ENCODE measurements around the gene MAPKBP1.

DNA sequence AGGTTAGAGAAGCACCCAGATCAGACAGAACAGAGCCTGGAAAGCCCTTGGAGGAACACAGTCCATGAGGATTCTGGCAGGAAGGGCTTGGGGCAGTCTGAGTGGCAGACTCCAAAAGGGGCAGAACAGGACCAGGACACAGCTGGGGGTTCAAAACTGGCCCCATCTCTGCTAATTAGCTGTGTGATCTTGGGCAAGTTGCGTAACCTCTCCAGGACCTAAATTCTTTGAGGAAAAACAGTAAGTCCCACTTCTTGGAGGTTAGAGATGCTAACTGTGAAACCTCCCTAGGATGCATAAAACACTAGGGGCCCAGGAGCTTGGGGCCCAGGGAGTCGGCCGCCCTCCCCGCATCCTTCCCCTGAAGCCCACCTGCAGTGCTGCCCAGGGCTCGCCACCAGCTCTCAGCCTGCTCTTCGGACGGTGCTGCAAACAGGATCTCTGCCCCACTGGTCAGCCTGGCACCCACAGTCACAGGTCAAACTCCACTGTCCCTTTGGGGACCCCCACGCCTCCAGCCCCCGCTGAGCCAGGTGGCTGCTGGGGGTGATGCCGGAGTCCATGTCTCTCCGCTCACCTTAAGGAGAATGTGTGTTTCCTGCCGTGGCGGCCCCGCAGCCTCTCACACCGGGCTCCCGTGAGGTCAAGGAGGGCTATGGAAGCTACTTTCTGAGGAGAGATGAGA, 76.3 kb downstream of the MAPKBP1 start:
- no peak for TF ChIP-seq RAD21 (conservative IDR thresholded peaks at IDR 0.05)
- TF ChIP-seq TAF1 (IDR thresholded peaks at IDR 0.05; ENCODE audit: low read depth) = no peak

Data from neural cell (in vitro differentiated cells).